Measurements from ENCODE around the gene BET1.

The BET1 gene

GRCh38 chr7:94011714-94012353, 7.7 kb upstream of the BET1 start:
- no peak for DNase-seq

GRCh38 chr7:94008537-94008936, 4.4 kb upstream of the BET1 start:
- DNase-seq: no peak

GRCh38 chr7:94005753-94006152, 1.6 kb upstream of the BET1 start:
- no peak for DNase-seq

GRCh38 chr7:94003446-94004023, 620 bp downstream of the BET1 start:
- DNase-seq: no peak

GRCh38 chr7:94001396-94001795, 2.8 kb downstream of the BET1 start:
- DNase-seq: no peak

GRCh38 chr7:93997868-93998267, 6.3 kb downstream of the BET1 start:
- DNase-seq: no peak

GRCh38 chr7:93992421-93993110, 11.6 kb downstream of the BET1 start:
- no peak for DNase-seq

DNA sequence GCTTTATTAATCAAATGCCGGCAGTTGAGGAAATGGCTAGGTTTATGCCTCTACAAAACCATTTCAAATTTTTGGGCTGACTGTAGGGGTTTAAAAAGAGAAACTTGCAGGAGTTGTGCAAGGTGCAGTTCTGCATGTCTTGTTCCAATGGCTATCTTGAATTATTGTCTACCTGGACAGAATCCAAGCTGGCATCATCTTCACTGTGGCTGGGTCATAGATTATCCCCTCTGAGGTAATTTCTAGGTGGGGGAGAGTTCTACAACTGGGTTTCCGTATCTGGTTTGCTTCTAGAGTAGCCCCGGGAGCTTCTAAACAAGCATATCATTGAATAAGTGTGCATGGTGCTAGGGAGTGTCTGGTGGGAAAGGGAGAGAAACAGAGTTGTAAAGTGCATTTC, 16.9 kb downstream of the BET1 start:
- DNase-seq: no peak

- DNase-seq: no peak
Observed at GRCh38 chr7:93985101-93985500, 19.1 kb downstream of the BET1 start.

GRCh38 chr7:93984024-93984423, 20.1 kb downstream of the BET1 start:
- no peak for DNase-seq

DNA sequence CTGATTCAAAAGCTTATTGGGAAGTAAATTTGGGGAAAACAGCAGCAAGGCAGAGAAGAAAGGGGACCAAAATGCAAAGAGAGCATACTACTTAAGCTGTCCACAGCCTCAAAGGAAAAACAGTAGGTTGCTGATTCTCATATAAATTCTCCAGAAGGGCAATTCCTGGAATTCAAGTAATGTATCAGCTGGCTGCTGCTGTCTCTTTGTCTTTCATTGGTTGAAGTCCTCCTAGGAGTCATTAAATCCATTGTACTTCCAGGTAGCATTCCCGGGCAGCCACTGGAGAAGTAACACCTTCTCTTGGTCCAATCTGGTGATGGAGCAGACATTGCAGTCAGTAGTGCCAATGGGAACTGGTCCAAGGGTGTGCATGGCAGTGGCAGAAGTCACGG, 22.7 kb downstream of the BET1 start:
- no peak for DNase-seq

GRCh38 chr7:93980744-93981479, 23.2 kb downstream of the BET1 start:
- DNase-seq: no peak

DNA sequence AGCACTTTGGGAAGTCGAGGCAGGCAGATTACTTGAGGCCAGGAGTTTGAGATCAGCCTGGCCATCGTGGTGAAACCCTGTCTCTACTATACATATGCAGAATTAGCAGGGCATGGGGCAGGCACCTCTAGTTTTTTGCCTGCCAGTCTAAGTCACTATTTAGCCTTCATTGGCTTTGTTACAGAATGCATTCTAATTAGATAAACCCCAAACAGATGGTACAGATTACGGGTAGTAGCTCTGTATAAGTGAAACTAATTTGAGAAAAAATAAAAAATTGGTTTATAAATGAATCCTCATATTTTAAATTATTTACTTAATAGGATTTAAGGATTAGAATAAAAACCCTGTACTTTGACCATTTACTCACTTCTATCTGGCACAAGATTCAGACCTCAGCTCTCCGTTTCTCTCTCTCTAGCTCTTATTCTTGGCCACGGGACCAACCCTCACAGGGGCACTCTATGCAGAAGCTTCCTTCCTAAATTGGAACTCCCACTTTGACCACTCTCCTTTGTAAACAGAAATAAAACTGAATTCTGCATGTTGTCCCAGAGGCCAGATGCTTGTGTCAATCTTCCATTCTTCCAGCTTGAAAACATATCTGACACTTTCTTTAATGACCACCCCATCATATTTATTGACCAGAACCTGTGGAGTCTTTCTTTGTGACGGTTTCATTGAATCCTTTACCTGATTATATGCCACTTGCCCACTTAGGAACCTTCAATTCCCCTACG, 26.8 kb downstream of the BET1 start:
- DNase-seq: no peak

DNA sequence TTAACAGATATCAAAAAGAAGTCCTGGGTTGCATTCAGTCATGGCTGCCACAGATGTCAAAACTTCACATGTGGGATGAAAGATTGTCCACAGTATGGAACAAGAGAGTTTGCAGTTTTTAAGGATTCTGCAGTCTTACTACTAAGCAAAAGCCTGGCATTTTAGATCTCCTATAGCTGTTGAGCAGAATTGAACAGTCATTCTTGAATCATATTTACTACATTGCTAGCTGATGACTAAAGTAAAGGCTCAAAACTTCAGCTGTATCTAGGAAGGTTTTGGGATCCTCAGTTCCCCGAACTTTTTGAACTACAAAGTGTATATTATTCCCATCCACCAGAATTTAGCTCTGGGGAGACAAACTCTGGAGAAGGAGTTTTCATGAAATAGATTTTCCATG, 31.0 kb downstream of the BET1 start:
- DNase-seq: no peak

- DNase-seq: no peak
Observed at GRCh38 chr7:93972029-93972725, 32.0 kb downstream of the BET1 start.

- no peak for DNase-seq
Observed at GRCh38 chr7:93968911-93969620, 35.1 kb downstream of the BET1 start.

DNA sequence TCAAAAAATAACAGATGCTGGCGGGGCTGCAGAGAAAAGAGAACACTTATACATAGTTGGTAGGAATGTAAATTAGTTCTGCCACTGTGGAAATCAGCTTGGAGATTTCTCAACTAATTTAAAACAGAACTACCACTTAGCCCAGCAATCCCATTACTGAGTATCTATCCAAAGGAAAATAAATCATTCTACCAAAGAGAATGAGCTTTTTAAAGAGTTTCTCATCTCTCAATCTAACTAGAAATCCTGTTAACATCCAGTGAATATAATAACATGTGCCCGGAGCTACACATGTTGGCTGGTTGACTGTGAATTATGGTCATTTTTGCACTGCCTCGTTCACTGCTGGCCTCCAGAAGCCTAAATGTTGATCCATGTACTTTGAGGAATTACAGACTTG, 39.3 kb downstream of the BET1 start:
- DNase-seq: no peak

- DNase-seq: no peak
Observed at GRCh38 chr7:93964262-93964661, 39.9 kb downstream of the BET1 start.

DNA sequence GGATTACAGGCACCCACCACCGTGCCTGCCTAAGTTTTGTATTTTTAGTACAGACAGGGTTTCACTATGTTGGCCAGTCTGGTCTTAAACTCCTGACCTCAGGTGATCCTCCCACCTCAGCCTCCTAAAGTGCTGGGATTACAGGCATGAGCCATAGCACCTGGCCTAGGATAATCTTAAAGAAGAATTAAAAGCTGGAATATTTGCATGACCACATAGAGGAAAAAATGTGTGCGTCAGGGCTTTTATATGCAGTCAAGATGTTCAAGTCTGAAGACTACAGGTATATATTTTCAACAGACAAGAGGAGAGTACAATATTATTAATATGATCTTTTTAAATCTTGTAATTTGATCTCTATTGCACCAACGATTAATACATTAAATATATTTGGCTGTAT, 43.2 kb downstream of the BET1 start:
- DNase-seq: no peak

DNA sequence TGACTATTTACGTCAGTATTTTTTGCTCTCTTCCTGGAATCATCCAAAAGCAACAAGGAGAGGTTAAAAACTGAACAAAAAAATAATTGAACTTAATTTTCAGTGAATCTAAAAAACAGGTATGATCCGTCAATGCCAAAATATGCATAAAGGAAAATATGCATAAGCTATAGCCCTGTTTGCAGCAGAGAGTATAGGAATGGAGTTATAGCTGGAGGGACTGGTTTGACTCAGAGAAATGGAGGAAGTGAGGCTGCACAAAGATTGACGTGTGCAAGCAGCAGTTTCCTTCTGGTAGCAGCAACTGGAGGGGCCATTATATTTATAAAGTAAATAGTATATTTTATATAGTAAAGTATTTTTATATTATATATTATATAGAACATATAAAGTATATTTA, 45.5 kb downstream of the BET1 start:
- DNase-seq: no peak

- DNase-seq: no peak
Observed at GRCh38 chr7:93958216-93958615, 45.9 kb downstream of the BET1 start.

DNA sequence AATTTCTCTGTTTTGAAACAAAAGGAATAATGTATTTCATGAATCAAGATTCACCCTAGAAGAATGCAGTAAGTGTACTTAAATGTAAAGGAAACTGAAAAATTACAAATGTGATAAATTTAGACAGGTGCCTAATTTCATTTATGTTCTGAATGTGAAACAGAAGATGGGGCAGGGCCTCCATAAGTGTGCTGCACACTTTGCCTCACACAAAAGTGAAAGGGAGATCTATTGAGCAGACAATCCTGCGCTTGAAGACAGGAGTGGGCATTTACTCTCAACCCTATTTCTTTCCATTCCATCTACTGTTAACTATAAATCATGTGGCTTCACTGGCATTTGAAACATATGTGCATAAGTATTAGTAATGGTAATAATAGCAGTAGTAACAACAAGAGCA, 46.4 kb downstream of the BET1 start:
- no peak for DNase-seq
